NB4 (cell line): ENCODE results near the gene FMN1.

ENCODE experiments used
- DNase-seq: peaks from one replicate; pipeline ENCODE4 v3.0.0; 2010; ENCODE audit warnings: low read depth
- H3K4me3 ChIP-seq: one replicate; pipeline ENCODE4 v1.5.1; 2011; ENCODE audit warnings: mild to moderate bottlenecking, low read depth, low read length, moderate library complexity
- MYC ChIP-seq: IDR thresholded peaks from 2 replicates; pipeline ENCODE4 v1.6.1; 2011; ENCODE audit warnings: low read depth, low read length
- POLR2A ChIP-seq: IDR thresholded peaks from 2 replicates; pipeline ENCODE4 v1.6.1; 2011; ENCODE audit warnings: mild to moderate bottlenecking; ENCODE audit not compliant: insufficient read length; ENCODE audit errors: extremely low read depth
- TF ChIP-seq, protein P1 (sequence below): IDR thresholded peaks from 2 replicates; pipeline ENCODE4 v1.6.1; 2011; ENCODE audit warnings: low read depth, low read length
- TF ChIP-seq, protein P2 (sequence below): IDR thresholded peaks from one replicate; pipeline ENCODE4 v1.5.1; 2012; ENCODE audit warnings: low read depth, low read length

The FMN1 gene

DNA sequence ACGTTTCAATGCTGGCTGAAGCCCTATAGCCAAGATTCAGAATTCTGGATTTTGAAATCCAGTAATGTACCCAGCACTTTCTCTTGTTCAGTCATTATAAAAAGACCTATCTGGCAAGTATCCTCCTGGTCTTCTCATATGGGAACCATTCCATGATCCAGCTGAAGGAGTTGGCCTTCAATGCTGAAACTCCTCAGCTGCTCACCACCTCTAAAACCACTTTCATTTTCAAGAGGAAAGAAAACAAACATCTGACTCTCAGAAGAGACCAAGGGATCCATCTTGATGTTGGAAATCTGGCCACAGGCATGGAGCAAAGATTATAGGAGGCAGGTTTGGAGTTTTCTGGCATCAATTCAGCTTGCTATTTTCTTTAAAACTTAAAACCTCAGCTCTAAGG, 235.4 kb downstream of the FMN1 start:
- no peak overlapping the region for H3K4me3 ChIP-seq
- TF ChIP-seq, protein P1, sequence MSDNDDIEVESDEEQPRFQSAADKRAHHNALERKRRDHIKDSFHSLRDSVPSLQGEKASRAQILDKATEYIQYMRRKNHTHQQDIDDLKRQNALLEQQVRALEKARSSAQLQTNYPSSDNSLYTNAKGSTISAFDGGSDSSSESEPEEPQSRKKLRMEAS, result no peak
- TF ChIP-seq MYC, result no peak
- TF ChIP-seq, protein P2, sequence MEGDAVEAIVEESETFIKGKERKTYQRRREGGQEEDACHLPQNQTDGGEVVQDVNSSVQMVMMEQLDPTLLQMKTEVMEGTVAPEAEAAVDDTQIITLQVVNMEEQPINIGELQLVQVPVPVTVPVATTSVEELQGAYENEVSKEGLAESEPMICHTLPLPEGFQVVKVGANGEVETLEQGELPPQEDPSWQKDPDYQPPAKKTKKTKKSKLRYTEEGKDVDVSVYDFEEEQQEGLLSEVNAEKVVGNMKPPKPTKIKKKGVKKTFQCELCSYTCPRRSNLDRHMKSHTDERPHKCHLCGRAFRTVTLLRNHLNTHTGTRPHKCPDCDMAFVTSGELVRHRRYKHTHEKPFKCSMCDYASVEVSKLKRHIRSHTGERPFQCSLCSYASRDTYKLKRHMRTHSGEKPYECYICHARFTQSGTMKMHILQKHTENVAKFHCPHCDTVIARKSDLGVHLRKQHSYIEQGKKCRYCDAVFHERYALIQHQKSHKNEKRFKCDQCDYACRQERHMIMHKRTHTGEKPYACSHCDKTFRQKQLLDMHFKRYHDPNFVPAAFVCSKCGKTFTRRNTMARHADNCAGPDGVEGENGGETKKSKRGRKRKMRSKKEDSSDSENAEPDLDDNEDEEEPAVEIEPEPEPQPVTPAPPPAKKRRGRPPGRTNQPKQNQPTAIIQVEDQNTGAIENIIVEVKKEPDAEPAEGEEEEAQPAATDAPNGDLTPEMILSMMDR, result no peak
- DNase-seq, result no peak

DNA sequence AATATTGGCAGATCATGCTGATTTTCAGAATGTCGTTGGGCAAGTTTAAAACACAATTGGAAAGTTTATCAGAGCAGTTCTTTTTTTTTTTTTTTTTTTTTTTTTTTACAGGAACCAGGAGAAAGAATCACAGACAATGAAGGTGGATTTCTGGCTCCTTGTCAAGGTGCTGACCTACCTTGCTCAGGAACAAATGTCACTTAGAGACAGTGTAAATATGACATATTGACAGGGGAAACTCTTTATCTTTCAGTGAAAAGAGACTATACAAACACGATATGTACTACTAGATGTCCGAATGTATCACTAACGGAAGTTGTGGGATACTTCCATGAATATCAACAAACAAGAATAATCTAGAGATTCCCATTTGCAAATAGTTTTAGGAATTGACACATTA, 237.3 kb downstream of the FMN1 start:
- H3K4me3 ChIP-seq, result no peak overlapping the region
- TF ChIP-seq, protein P1, result no peak
- TF ChIP-seq POLR2A (no peak), MYC (no peak)
- TF ChIP-seq, protein P2, result no peak
- no peak for DNase-seq

DNA sequence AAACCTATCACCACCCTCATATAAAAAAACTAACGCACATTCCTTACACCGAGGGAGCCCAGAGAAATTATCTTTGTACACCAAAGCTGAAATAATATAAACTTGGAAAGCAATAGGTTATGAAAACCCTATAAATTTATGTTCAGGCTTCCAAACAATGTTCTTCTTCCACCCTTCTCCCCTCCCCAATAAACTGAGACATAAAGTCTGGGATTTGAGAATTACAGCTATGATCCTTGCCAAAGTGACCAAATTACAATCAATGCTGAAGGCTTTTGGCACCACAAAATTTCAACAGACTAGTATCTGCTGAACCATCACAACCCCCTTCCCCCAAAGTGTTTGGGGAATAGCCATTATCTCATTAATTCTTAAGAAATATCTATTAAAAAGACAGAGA, 237.8 kb downstream of the FMN1 start:
- DNase-seq, result no peak
- TF ChIP-seq, protein P2, result no peak
- no peak for TF ChIP-seq POLR2A
- TF ChIP-seq MYC, result no peak
- no peak overlapping the region for H3K4me3 ChIP-seq

DNA sequence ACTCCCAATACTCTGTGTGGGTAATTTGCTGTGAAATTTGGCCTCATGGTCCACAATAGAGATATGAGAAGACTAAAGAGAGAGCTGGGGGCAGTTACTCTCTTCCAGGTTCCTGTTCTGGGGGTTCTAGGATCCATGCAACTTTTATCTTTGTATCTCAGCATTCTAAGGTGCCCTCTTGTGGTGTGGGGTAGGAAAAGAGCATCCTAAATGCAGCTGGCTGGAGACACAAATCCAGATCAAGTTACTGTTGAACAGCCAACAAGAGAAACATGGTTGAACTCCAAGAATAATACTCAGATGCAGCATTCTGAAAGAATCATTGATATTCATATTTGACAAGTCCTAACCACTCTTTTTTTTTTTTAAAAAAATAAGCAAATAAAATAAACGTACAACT, 238.5 kb downstream of the FMN1 start:
- TF ChIP-seq, protein P2, result peak; percentile 57
- no peak for TF ChIP-seq POLR2A
- H3K4me3 ChIP-seq, result no peak overlapping the region
- DNase-seq, result peak; percentile 27

DNA sequence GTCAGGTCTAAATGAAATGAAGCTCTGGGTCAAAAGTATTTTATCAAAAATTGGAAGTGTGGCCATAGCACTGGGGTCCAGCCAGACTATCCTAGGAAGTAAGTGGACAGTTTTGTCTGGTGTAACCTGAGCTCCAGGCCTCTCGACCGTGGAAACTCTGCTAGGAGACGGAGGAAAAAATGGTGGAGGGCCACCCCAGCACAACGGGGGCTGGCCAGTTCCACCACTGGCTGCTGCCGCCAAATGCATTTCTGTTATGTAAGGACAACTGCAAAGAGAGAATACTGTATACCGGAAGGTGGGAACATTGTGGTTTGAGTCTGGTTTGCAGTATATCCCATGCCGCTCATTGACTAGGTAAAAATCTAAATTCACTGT, 241.0 kb downstream of the FMN1 start:
- TF ChIP-seq, protein P2, result no peak
- TF ChIP-seq POLR2A, result no peak
- TF ChIP-seq MYC, result no peak
- TF ChIP-seq, protein P1, result no peak
- H3K4me3 ChIP-seq, result no peak overlapping the region
- DNase-seq, result no peak

DNA sequence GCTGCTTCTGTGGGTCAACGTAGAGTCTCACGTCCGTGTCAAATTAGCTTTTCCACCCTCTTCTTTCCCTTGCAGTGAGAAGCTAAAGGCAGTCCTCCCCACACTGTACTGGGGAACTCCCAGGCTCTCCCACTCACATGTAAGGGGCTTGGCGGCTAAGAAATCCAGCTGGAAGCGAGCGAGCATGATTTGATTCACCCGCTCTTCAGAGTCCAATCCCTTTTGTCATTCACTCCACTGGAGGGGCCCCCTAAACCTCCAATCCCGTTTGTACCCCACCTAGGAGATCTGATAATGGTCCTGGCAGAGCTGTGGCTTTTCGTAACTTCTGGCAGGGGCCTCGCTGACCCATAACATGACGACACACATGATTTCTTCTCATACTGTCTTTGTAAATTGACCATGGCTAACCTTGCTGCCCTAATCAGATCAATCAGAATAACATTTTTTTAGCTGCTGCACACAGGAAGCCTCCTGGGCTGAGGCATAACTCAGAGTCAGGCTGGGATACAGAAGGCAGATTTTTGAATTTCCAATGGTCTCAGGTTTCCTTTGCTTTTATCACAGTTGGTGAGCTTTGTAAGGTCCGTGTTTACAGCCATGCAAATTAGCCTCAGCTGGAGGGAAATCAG, 241.5 kb downstream of the FMN1 start:
- TF ChIP-seq POLR2A (no peak), MYC (no peak)
- TF ChIP-seq, protein P1, result no peak
- TF ChIP-seq, protein P2, result no peak
- DNase-seq, result no peak
- H3K4me3 ChIP-seq, result no peak overlapping the region
